Measurements from ENCODE around the gene NAA80. TPM values are rescaled to one million over a fixed set of nuclear protein-coding genes. Genes with fewer than 3 reads are reported as not detected.

Gene NAA80
- total RNA-seq, 1 experiment from 2014 or later, result 8.7 TPM

- Histone ChIP-seq H3K36me3 (ENCODE audit: low read depth, low read length) (no peaks in the 10 kb centered on the region), H3K79me2 (ENCODE audit: low read length) (peaks cover 14% of the 10 kb centered on the region), H3K4me2 (ENCODE audit: low read length) (no peak overlapping the region), H3K9me3 (ENCODE audit: low read length) (0 out of 2 replicates have a peak, but pooled peaks cover 5% of the 10 kb centered on the region), H3K27ac (ENCODE audit: low read length) (no peak overlapping the region), H3K9ac (ENCODE audit: low read length) (no peak overlapping the region), H4K20me1 (ENCODE audit: low read length) (no peaks in the 10 kb centered on the region), H3K4me3 (ENCODE audit: low read length) (no peak overlapping the region), H2AFZ (ENCODE audit: low read length) (no peak overlapping the region), H3K27me3 (ENCODE audit: low read length) (no peaks in the 10 kb centered on the region), H3F3A (ENCODE audit: low read length, unreplicated experiment) (no peaks in the 10 kb centered on the region), H3K4me1 (ENCODE audit: insufficient read depth, low read length) (peaks cover 20% of the 10 kb centered on the region), H3K9me2 (replicated peaks; ENCODE audit: low read length) (no peaks in the 10 kb centered on the region)
- TF ChIP-seq, protein P1, sequence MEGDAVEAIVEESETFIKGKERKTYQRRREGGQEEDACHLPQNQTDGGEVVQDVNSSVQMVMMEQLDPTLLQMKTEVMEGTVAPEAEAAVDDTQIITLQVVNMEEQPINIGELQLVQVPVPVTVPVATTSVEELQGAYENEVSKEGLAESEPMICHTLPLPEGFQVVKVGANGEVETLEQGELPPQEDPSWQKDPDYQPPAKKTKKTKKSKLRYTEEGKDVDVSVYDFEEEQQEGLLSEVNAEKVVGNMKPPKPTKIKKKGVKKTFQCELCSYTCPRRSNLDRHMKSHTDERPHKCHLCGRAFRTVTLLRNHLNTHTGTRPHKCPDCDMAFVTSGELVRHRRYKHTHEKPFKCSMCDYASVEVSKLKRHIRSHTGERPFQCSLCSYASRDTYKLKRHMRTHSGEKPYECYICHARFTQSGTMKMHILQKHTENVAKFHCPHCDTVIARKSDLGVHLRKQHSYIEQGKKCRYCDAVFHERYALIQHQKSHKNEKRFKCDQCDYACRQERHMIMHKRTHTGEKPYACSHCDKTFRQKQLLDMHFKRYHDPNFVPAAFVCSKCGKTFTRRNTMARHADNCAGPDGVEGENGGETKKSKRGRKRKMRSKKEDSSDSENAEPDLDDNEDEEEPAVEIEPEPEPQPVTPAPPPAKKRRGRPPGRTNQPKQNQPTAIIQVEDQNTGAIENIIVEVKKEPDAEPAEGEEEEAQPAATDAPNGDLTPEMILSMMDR (conservative IDR thresholded peaks at IDR 0.05; ENCODE audit: low read depth, low read length), result no peak
- no peak for TF ChIP-seq EZH2 (IDR thresholded peaks at IDR 0.05; ENCODE audit: low read length, unreplicated experiment)
- TF ChIP-seq EZH2phosphoT487 (IDR thresholded peaks at IDR 0.05; ENCODE audit: borderline replicate concordance, low read length), result no peak
- ATAC-seq (no peak), DNase-seq (no peak)
- intact Hi-C loops (cut with micrococcal nuclease), result no loop called here
- no TSS peak for BruUV-seq (replicated peaks)
- CTCF ChIA-PET, result interaction anchor here (0.6 to 1.0 kb wide), 2 partner anchors 22 to 170 kb away, joined by 4 to 22 read pairs; no protein-coding TSS in a partner anchor
- POLR2A ChIA-PET (ENCODE audit: unreplicated experiment), result no interaction called here
Measured at GRCh38 chr3:50302095-50303012, 3.1 kb upstream of the NAA80 start.

DNA sequence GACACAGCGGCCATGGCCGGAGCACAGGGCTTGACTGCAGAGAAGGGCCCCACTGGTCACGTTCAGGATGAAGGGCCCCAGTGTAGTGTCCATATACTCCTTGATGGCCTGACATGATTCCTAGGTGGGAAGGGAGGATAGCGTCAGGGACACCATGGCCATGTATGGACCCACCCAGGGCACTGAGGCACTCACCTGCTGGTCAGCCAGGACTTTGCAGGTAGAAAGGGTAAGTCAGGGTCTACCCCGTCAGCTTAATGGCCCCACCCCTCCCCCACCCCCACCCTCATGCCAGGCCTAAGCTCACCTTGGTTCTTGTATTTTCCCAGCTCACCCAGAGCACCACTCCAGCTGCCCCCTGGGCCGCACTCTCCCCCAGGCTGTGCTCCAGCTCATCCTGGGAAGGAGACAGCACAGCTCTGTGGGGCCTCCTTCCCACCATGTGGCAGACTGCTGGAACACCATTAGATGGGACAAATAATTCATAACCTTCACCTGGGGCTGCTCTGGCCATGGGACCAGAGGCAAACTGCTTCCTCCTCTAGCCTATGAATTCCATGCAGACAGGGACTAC, 1.6 kb upstream of the NAA80 start:
- intact Hi-C loops (cut with micrococcal nuclease), result no loop called here
- Histone ChIP-seq H3K4me1 (ENCODE audit: insufficient read depth, low read length) (peaks cover 20% of the 10 kb centered on the region), H3K4me3 (ENCODE audit: low read length) (no peak overlapping the region), H3K27me3 (ENCODE audit: low read length) (no peaks in the 10 kb centered on the region), H3K36me3 (ENCODE audit: low read depth, low read length) (no peaks in the 10 kb centered on the region), H3K4me2 (ENCODE audit: low read length) (peak overlapping the region; percentile 71), H3K9ac (ENCODE audit: low read length) (peak overlapping the region; percentile 81), H3K79me2 (ENCODE audit: low read length) (peaks cover 14% of the 10 kb centered on the region), H3K27ac (ENCODE audit: low read length) (peak overlapping the region; percentile 90), H2AFZ (ENCODE audit: low read length) (no peak overlapping the region), H3K9me3 (ENCODE audit: low read length) (0 out of 2 replicates have a peak, but pooled peaks cover under 1% of the 10 kb centered on the region), H4K20me1 (ENCODE audit: low read length) (no peaks in the 10 kb centered on the region), H3F3A (ENCODE audit: low read length, unreplicated experiment) (no peaks in the 10 kb centered on the region), H3K9me2 (replicated peaks; ENCODE audit: low read length) (no peaks in the 10 kb centered on the region)
- BruUV-seq (replicated peaks), result no TSS peak
- POLR2A ChIA-PET (ENCODE audit: unreplicated experiment), result interaction anchor here (0.6 kb wide), 1 partner anchor 1861 kb away, joined by 4 read pairs; the partner anchor contains the start of genes CCDC51 and TMA7
- ATAC-seq (no peak), DNase-seq (no peak)
- CTCF ChIA-PET, result no interaction called here
- TF ChIP-seq, protein P1 (conservative IDR thresholded peaks at IDR 0.05; ENCODE audit: low read depth, low read length), result no peak
- TF ChIP-seq EZH2phosphoT487 (IDR thresholded peaks at IDR 0.05; ENCODE audit: borderline replicate concordance, low read length) (no peak), EZH2 (IDR thresholded peaks at IDR 0.05; ENCODE audit: low read length, unreplicated experiment) (no peak)

Measured in PC-3 (cell line).